BE2C (cell line): ENCODE data around the gene PDK2.

Experiments
- DNase-seq: peaks from one replicate; pipeline ENCODE4 v3.0.0-alpha.2; 2020
- H3K27me3 ChIP-seq: fragments of 250-450 bp; sonication (Bioruptor Pico); 2 replicates; pipeline ENCODE4 v1.5.1; 2020; ENCODE audit warnings: mild to moderate bottlenecking
- H3K36me3 ChIP-seq: fragments of 250-450 bp; sonication (Bioruptor Pico); 2 replicates; pipeline ENCODE4 v1.5.1; 2020; ENCODE audit warnings: mild to moderate bottlenecking
- H3K4me1 ChIP-seq: fragments of 250-450 bp; sonication (Bioruptor Pico); 2 replicates; pipeline ENCODE4 v1.5.1; 2020
- H3K4me3 ChIP-seq: 2 replicates; pipeline ENCODE4 v1.5.1; 2011; ENCODE audit warnings: low read depth, low read length
- H3K9me3 ChIP-seq: fragments of 250-450 bp; sonication (Bioruptor Pico); 2 replicates; pipeline ENCODE4 v1.5.1; 2020
- CTCF ChIP-seq: IDR thresholded peaks from 2 replicates; pipeline ENCODE4 v1.5.1; 2012; ENCODE audit warnings: mild to moderate bottlenecking, low read depth, low read length

Gene PDK2

GRCh38 chr17:50048988-50049387 is 46.2 kb upstream of the PDK2 start:
- no peaks in the 10 kb centered on the region for H3K36me3 ChIP-seq
- H3K27me3 ChIP-seq: no peaks in the 10 kb centered on the region
- no peaks in the 10 kb centered on the region for H3K4me1 ChIP-seq
- no peak for DNase-seq
- TF ChIP-seq CTCF: no peak
- H3K9me3 ChIP-seq: no peaks in the 10 kb centered on the region
- no peak overlapping the region for H3K4me3 ChIP-seq

GRCh38 chr17:50049636-50050035 is 45.5 kb upstream of the PDK2 start:
- DNase-seq: no peak
- H3K4me1 ChIP-seq: no peaks in the 10 kb centered on the region
- TF ChIP-seq CTCF: no peak

GRCh38 chr17:50050431-50051032 is 44.6 kb upstream of the PDK2 start:
- Histone ChIP-seq H3K36me3 (no peaks in the 10 kb centered on the region), H3K9me3 (no peaks in the 10 kb centered on the region), H3K27me3 (peaks cover 8% of the 10 kb centered on the region), H3K4me1 (no peaks in the 10 kb centered on the region), H3K4me3 (no peak overlapping the region)
- no peak for DNase-seq
- no peak for TF ChIP-seq CTCF

More at GRCh38 chr17:50049636-50050035, 45.5 kb upstream of the PDK2 start:
- Histone ChIP-seq H3K27me3 (no peaks in the 10 kb centered on the region), H3K9me3 (no peaks in the 10 kb centered on the region), H3K36me3 (no peaks in the 10 kb centered on the region), H3K4me3 (no peak overlapping the region)

- no peak for TF ChIP-seq CTCF
- no peaks in the 10 kb centered on the region for H3K4me1 ChIP-seq
- DNase-seq: no peak
- H3K9me3 ChIP-seq: no peaks in the 10 kb centered on the region
- no peak overlapping the region for H3K4me3 ChIP-seq
- H3K36me3 ChIP-seq: no peaks in the 10 kb centered on the region
- peaks cover 14% of the 10 kb centered on the region for H3K27me3 ChIP-seq
Observed at GRCh38 chr17:50051082-50051576, 44.0 kb upstream of the PDK2 start.

- no peak overlapping the region for H3K4me3 ChIP-seq
- H3K27me3 ChIP-seq: peaks cover 19% of the 10 kb centered on the region
- no peaks in the 10 kb centered on the region for H3K36me3 ChIP-seq
Observed at GRCh38 chr17:50051606-50052005, 43.5 kb upstream of the PDK2 start.

More at GRCh38 chr17:50051606-50052005, 43.5 kb upstream of the PDK2 start:
- Histone ChIP-seq H3K4me1 (no peaks in the 10 kb centered on the region), H3K9me3 (no peaks in the 10 kb centered on the region)
- no peak for DNase-seq
- no peak for TF ChIP-seq CTCF
